HFFc6 (cell line): ENCODE data around the gene TCP11. TPM values are rescaled to one million over a fixed set of nuclear protein-coding genes. Genes with fewer than 3 reads are reported as not detected.

Experiments
- DNase-seq: peaks from one replicate; pipeline ENCODE4 v3.0.0-alpha.2; 2018
- H3K27ac Mint-ChIP-seq: 2 replicates; pipeline ENCODE4 v1.8.0; 2020; ENCODE audit warnings: mild to moderate bottlenecking, mixed read lengths
- H3K27me3 Mint-ChIP-seq: 2 replicates; pipeline ENCODE4 v1.8.0; 2021; ENCODE audit warnings: mild to moderate bottlenecking, moderate library complexity, mixed read lengths; ENCODE audit not compliant: insufficient read depth
- H3K36me3 Mint-ChIP-seq: 2 replicates; pipeline ENCODE4 v1.8.0; 2021; ENCODE audit warnings: low read depth, mixed read lengths
- H3K4me1 Mint-ChIP-seq: 2 replicates; pipeline ENCODE4 v1.8.0; 2020; ENCODE audit warnings: low read depth, mixed read lengths
- H3K4me3 Mint-ChIP-seq: 2 replicates; pipeline ENCODE4 v1.8.0; 2020; ENCODE audit warnings: mild to moderate bottlenecking, moderate library complexity, mixed read lengths
- H3K9me3 Mint-ChIP-seq: 2 replicates; pipeline ENCODE4 v1.8.0; 2020; ENCODE audit warnings: mild to moderate bottlenecking, mixed read lengths
- CTCF ChIP-seq: fragments of 200-600 bp; sonication (generic); IDR thresholded peaks from 2 replicates; pipeline ENCODE4 v1.5.0; 2021; ENCODE audit warnings: antibody characterized with exemption, mild to moderate bottlenecking
- total RNA-seq, 6 experiments: library from RNA; stranded (reverse); fragmentation: NEBNext Ultra II Directional; extraction: Animal tissue kit (Norgen Biotek cat#: 25700); gene quantifications; 2 replicates in 1 of 6; 3 replicates in 5 of 6; pipeline ENCODE4 v1.2.3, GENCODE V29; 2021

The TCP11 gene
- total RNA-seq, 6 experiments from 2014 or later, result 0.31 to 0.70 (median 0.37) TPM

- Mint-ChIP-seq H3K4me1 (no peaks in the 10 kb centered on the region), H3K36me3 (no peaks in the 10 kb centered on the region), H3K27me3 (peaks cover 12% of the 10 kb centered on the region), H3K27ac (no peak overlapping the region), H3K9me3 (peaks cover 10% of the 10 kb centered on the region; the same call in 1 of the 2 replicates), H3K4me3 (no peak overlapping the region)
- TF ChIP-seq CTCF, result no peak
- no peak for DNase-seq
Observed at GRCh38 chr6:35105078-35105477, 36.1 kb downstream of the TCP11 start.

GRCh38 chr6:35099116-35099515 lies 42.0 kb downstream of the TCP11 start:
- H3K36me3 Mint-ChIP-seq, result no peaks in the 10 kb centered on the region
- no peak for TF ChIP-seq CTCF

GRCh38 chr6:35096129-35096862 lies 44.8 kb downstream of the TCP11 start:
- H3K9me3 Mint-ChIP-seq, result no peaks in the 10 kb centered on the region
- peak overlapping the region; percentile 21; the same call in 1 of the 2 replicates for H3K4me3 Mint-ChIP-seq
- H3K27ac Mint-ChIP-seq, result peak overlapping the region; percentile 74
- H3K4me1 Mint-ChIP-seq, result peaks cover 66% of the 10 kb centered on the region
- no peaks in the 10 kb centered on the region for H3K36me3 Mint-ChIP-seq
- peak; percentile 88 for DNase-seq
- no peak for TF ChIP-seq CTCF
- H3K27me3 Mint-ChIP-seq, result peaks cover 2% of the 10 kb centered on the region; the same call in 1 of the 2 replicates

More at GRCh38 chr6:35099116-35099515, 42.0 kb downstream of the TCP11 start:
- no peaks in the 10 kb centered on the region for H3K9me3 Mint-ChIP-seq
- H3K27ac Mint-ChIP-seq, result no peak overlapping the region
- DNase-seq, result no peak
- H3K4me1 Mint-ChIP-seq, result peaks cover 38% of the 10 kb centered on the region
- H3K4me3 Mint-ChIP-seq, result no peak overlapping the region
- no peaks in the 10 kb centered on the region; the same call in 1 of the 2 replicates for H3K27me3 Mint-ChIP-seq

- H3K36me3 Mint-ChIP-seq, result 0 out of 2 replicates have a peak, but pooled peaks cover 5% of the 10 kb centered on the region
Observed at GRCh38 chr6:35094183-35094582, 47.0 kb downstream of the TCP11 start.

GRCh38 chr6:35093783-35094182 lies 47.4 kb downstream of the TCP11 start:
- H3K9me3 Mint-ChIP-seq, result no peaks in the 10 kb centered on the region
- H3K27me3 Mint-ChIP-seq, result peaks cover 2% of the 10 kb centered on the region; the same call in 1 of the 2 replicates
- H3K4me3 Mint-ChIP-seq, result no peak overlapping the region
- 0 out of 2 replicates have a peak overlapping the region, but pooled peaks have one; percentile 39 for H3K27ac Mint-ChIP-seq
- H3K36me3 Mint-ChIP-seq, result 0 out of 2 replicates have a peak, but pooled peaks cover 5% of the 10 kb centered on the region
- no peak for DNase-seq
- peaks cover 91% of the 10 kb centered on the region for H3K4me1 Mint-ChIP-seq
- no peak for TF ChIP-seq CTCF

More at GRCh38 chr6:35094183-35094582, 47.0 kb downstream of the TCP11 start:
- Mint-ChIP-seq H3K9me3 (no peaks in the 10 kb centered on the region), H3K27me3 (peaks cover 2% of the 10 kb centered on the region; the same call in 1 of the 2 replicates), H3K4me1 (peaks cover 87% of the 10 kb centered on the region), H3K27ac (no peak overlapping the region), H3K4me3 (no peak overlapping the region)
- TF ChIP-seq CTCF, result no peak
- no peak for DNase-seq
